IMR-90 (cell line): ENCODE results near the gene ZNF593OS. TPM values are rescaled to one million over a fixed set of nuclear protein-coding genes. Genes with fewer than 3 reads are reported as not detected.

Experiments used
- ATAC-seq: fragments of 200-7000 bp; cut with Tn5 transposase; 2 replicates; pipeline ENCODE4 v1.9.1; 2020; ENCODE audit warnings: low read depth, mild to moderate bottlenecking, moderate library complexity
- BruUV-seq: library from RNA; stranded (reverse); fragments of 400-500 nt; replicated peaks from 2 replicates; lab custom pipeline; 2021; lab: Mats Ljungman, UMichigan
- CTCF ChIA-PET: fragments of 300-600 bp; formaldehyde crosslinking; extraction: SDS; loops from one replicate; lab custom pipeline; 2021; ENCODE audit warnings: antibody characterized with exemption; lab: Yijun Ruan, JAX
- POLR2A ChIA-PET: fragments of 300-600 bp; sonication (Branson Sonifier 250); formaldehyde crosslinking; loops from one replicate; lab custom pipeline; 2022; ENCODE audit warnings: antibody characterized with exemption; ENCODE audit not compliant: unreplicated experiment; lab: Charles Lee
- DNase-seq: peaks from one replicate; pipeline ENCODE4 v3.0.0; 2013
- H2AFZ ChIP-seq: replicated peaks from 2 replicates; pipeline ENCODE3; 2013; ENCODE audit warnings: low read length, mild to moderate bottlenecking; ENCODE audit not compliant: poor library complexity
- H2AK5ac ChIP-seq: 2 replicates; pipeline ENCODE4 v1.6.1; 2013; ENCODE audit warnings: low read depth, low read length, inconsistent platforms
- H2AK9ac ChIP-seq: replicated peaks from 2 replicates; pipeline ENCODE3; 2013; ENCODE audit warnings: mild to moderate bottlenecking, low read depth, low read length, moderate library complexity; ENCODE audit not compliant: poor library complexity
- H2BK120ac ChIP-seq: 2 replicates; pipeline ENCODE4 v1.6.1; 2013; ENCODE audit warnings: low read depth, low read length, inconsistent platforms
- H2BK15ac ChIP-seq: 3 replicates; pipeline ENCODE4 v1.6.1; 2013; ENCODE audit warnings: low read depth, low read length, inconsistent platforms
- H2BK20ac ChIP-seq: 2 replicates; pipeline ENCODE4 v1.6.1; 2013; ENCODE audit warnings: low read depth, mild to moderate bottlenecking, inconsistent platforms, low read length, moderate library complexity
- H2BK5ac ChIP-seq: 2 replicates; pipeline ENCODE4 v1.6.1; 2013; ENCODE audit warnings: mild to moderate bottlenecking, low read depth, low read length, inconsistent platforms; ENCODE audit not compliant: poor library complexity, severe bottlenecking
- H3K14ac ChIP-seq: replicated peaks from 2 replicates; pipeline ENCODE4 v1.6.1; 2013; ENCODE audit warnings: low read depth, low read length, inconsistent platforms
- H3K18ac ChIP-seq: 2 replicates; pipeline ENCODE4 v1.6.1; 2013; ENCODE audit warnings: low read depth, low read length, control low read depth
- H3K23ac ChIP-seq: 2 replicates; pipeline ENCODE4 v1.6.1; 2013; ENCODE audit warnings: low read depth, low read length, inconsistent platforms
- H3K27ac ChIP-seq: 2 replicates; pipeline ENCODE4 v1.5.1; 2013; ENCODE audit warnings: mild to moderate bottlenecking, control low read depth, low read length; ENCODE audit not compliant: insufficient read depth
- H3K27me3 ChIP-seq: 2 replicates; pipeline ENCODE4 v1.6.1; 2013; ENCODE audit warnings: low read length; ENCODE audit not compliant: control insufficient read depth, insufficient read depth
- H3K36me3 ChIP-seq: 2 replicates; pipeline ENCODE4 v1.6.1; 2013; ENCODE audit warnings: low read length, mixed read lengths; ENCODE audit not compliant: control insufficient read depth, insufficient read depth
- H3K4ac ChIP-seq: 2 replicates; pipeline ENCODE4 v1.6.1; 2013; ENCODE audit warnings: low read depth, low read length, inconsistent platforms
- H3K4me1 ChIP-seq: 2 replicates; pipeline ENCODE4 v1.6.1; 2013; ENCODE audit warnings: low read length, mixed read lengths; ENCODE audit not compliant: control insufficient read depth, insufficient read depth
- H3K4me2 ChIP-seq: 2 replicates; pipeline ENCODE4 v1.6.1; 2013; ENCODE audit warnings: low read depth, mild to moderate bottlenecking, control low read depth, low read length, moderate library complexity
- H3K4me3 ChIP-seq: 2 replicates; pipeline ENCODE4 v1.5.1; 2013; ENCODE audit warnings: low read depth, mild to moderate bottlenecking, control low read depth, low read length, moderate library complexity; ENCODE audit not compliant: insufficient read depth
- H3K56ac ChIP-seq: 2 replicates; pipeline ENCODE4 v1.6.1; 2013; ENCODE audit warnings: low read length, inconsistent platforms; ENCODE audit not compliant: insufficient read depth; ENCODE audit errors: extremely low read depth
- H3K79me1 ChIP-seq, 2 experiments: 2 replicates each; pipeline ENCODE4 v1.6.1; 2013; ENCODE audit warnings: low read length in 2 of 2, inconsistent platforms in 1 of 2, low read depth in 1 of 2
- H3K9ac ChIP-seq: 2 replicates; pipeline ENCODE4 v1.6.1; 2013; ENCODE audit warnings: low read depth, low read length, control low read depth
- H3K9me1 ChIP-seq: 2 replicates; pipeline ENCODE4 v1.6.1; 2013; ENCODE audit warnings: low read length, inconsistent platforms; ENCODE audit not compliant: insufficient read depth
- H3K9me3 ChIP-seq: 2 replicates; pipeline ENCODE4 v1.6.1; 2013; ENCODE audit warnings: low read length; ENCODE audit not compliant: control insufficient read depth, insufficient read depth
- H4K20me1 ChIP-seq: 2 replicates; pipeline ENCODE4 v1.6.1; 2013; ENCODE audit warnings: low read length, inconsistent platforms; ENCODE audit not compliant: insufficient read depth
- H4K5ac ChIP-seq: 2 replicates; pipeline ENCODE4 v1.6.1; 2013; ENCODE audit warnings: mild to moderate bottlenecking, low read depth, low read length, control low read depth
- H4K8ac ChIP-seq, 2 experiments: 2 replicates each; pipeline ENCODE4 v1.6.1; 2013; ENCODE audit warnings: low read depth in 2 of 2, low read length in 2 of 2, control low read depth in 1 of 2, inconsistent platforms in 1 of 2
- H4K91ac ChIP-seq: 2 replicates; pipeline ENCODE4 v1.6.1; 2013; ENCODE audit warnings: low read depth, low read length, inconsistent platforms; ENCODE audit not compliant: insufficient read depth
- BHLHE40 ChIP-seq: fragments of 150-350 bp; IDR thresholded peaks from 2 replicates; pipeline ENCODE4 v1.6.1; 2016; ENCODE audit warnings: mild to moderate bottlenecking, low read depth, low read length
- ELK1 ChIP-seq: fragments of 150-350 bp; IDR thresholded peaks from 2 replicates; pipeline ENCODE4 v1.6.1; 2016; ENCODE audit warnings: low read depth, mild to moderate bottlenecking, low read length, moderate library complexity, borderline replicate concordance
- FOS ChIP-seq: fragments of 150-350 bp; IDR thresholded peaks from 2 replicates; pipeline ENCODE4 v1.6.1; 2016; ENCODE audit warnings: low read depth, low read length
- WGBS, 2 experiments: methylation state at CpG; one replicate each; pipeline versions ENCODE4 v1.1.5 to v1.1.7; 2013; ENCODE audit warnings: missing lambda C conversion rate in 2 of 2; ENCODE audit not compliant: insufficient read length in 1 of 2; ENCODE audit errors: extremely low coverage in 2 of 2; 5-methylcytosine and 5-hydroxymethylcytosine counted together
- dilution Hi-C: fragments of 300-500 bp; cut with HindIII; formaldehyde crosslinking; loops from one replicate; pipeline ENCODE4 v1.14.3; 2018; ENCODE audit warnings: low sequenced_read_pairs; ENCODE audit not compliant: unreplicated experiment
- in situ Hi-C: fragments of 300-500 bp; cut with MboI; formaldehyde crosslinking; loops from 3 replicates; pipeline ENCODE4 v1.14.3; 2019; ENCODE audit warnings: low sequenced_read_pairs, inconsistent platforms, mixed read lengths
- intact Hi-C: fragments of 100-400 bp; cut with micrococcal nuclease; formaldehyde crosslinking; loops from 2 replicates; pipeline ENCODE4 v1.10.0; 2022
- polyA plus RNA-seq, 3 experiments: library from polyadenylated mRNA; depleted of rRNA; stranded (reverse); fragments of >200 nt; gene quantifications; 2 replicates each; pipeline ENCODE4 v1.2.3, GENCODE V29; 2012; ENCODE audit warnings: low replicate concordance in 1 of 3
- total RNA-seq: library from RNA; depleted of rRNA; stranded (reverse); fragments of >200 nt; gene quantifications from 2 replicates; pipeline ENCODE4 v1.2.3, GENCODE V29; 2012

The ZNF593OS gene
- total and polyA plus RNA-seq, 2 of the 4 experiments (the other 2 are of a cell fraction): not detected

- no peaks in the 10 kb centered on the region for H3K36me3 ChIP-seq
- no peak overlapping the region for H4K91ac ChIP-seq
- no peak overlapping the region for H4K8ac ChIP-seq
- TF ChIP-seq ELK1 (no peak), BHLHE40 (no peak), FOS (no peak)
- no peak overlapping the region for H3K4me2 ChIP-seq
- peaks cover 45% of the 10 kb centered on the region for H3K27me3 ChIP-seq
- H3K9me3 ChIP-seq: no peaks in the 10 kb centered on the region
- H2AFZ ChIP-seq: no peak overlapping the region
- H2AK5ac ChIP-seq: no peak overlapping the region
- H3K9ac ChIP-seq: no peak overlapping the region
- no peak overlapping the region for H3K4ac ChIP-seq
- H3K18ac ChIP-seq: no peak overlapping the region
- H3K14ac ChIP-seq: no peak overlapping the region
- no CpG with 5 or more reads among the region's 11 CpGs for WGBS, 2 experiments
- no peak overlapping the region for H4K5ac ChIP-seq
- POLR2A ChIA-PET: no interaction called here
- BruUV-seq: no TSS peak
- intact Hi-C loops: no loop called here
- no peak overlapping the region for H2BK120ac ChIP-seq
- H4K20me1 ChIP-seq: no peaks in the 10 kb centered on the region
- H3K9me1 ChIP-seq: no peaks in the 10 kb centered on the region
- no peak overlapping the region for H3K23ac ChIP-seq
- H3K79me1 ChIP-seq: no peaks in the 10 kb centered on the region
- H2AK9ac ChIP-seq: no peak overlapping the region
- dilution Hi-C loops: no loop called here
- H3K27ac ChIP-seq: no peak overlapping the region
- CTCF ChIA-PET: no interaction called here
- H2BK5ac ChIP-seq: no peak overlapping the region
- H3K4me1 ChIP-seq: no peaks in the 10 kb centered on the region
- H3K56ac ChIP-seq: no peak overlapping the region
- ATAC-seq: no peak
- DNase-seq: no peak
- H2BK20ac ChIP-seq: no peak overlapping the region
- no peak overlapping the region for H3K4me3 ChIP-seq
- in situ Hi-C loops: no loop called here
- H2BK15ac ChIP-seq: no peak overlapping the region
Observed at GRCh38 chr1:26197813-26198212, 26.2 kb upstream of the ZNF593OS start.
